ENCODE results near the gene GSTP1.

Gene GSTP1

GRCh38 chr11:67606093-67606491, 22.5 kb downstream of the GSTP1 start:
- Histone ChIP-seq H3K27ac (peak overlapping the region; percentile 2), H3K9ac (no peak overlapping the region)

GRCh38 chr11:67606492-67607295, 23.1 kb downstream of the GSTP1 start, which contains the start of gene NDUFV1:
Gene NDUFV1 (plus strand): TSS chr11:67606936. CDS start chr11:67607005, 69 bp downstream.
- TF ChIP-seq CTCF (IDR thresholded peaks at IDR 0.05) = peak; percentile 64
- Histone ChIP-seq H3K9ac (peak within 1 kb of the TSS; percentile 46), H3K4me2 (ENCODE audit: low read length) (peak within 1 kb of the TSS; percentile 86), H3K27ac (peak within 1 kb of the TSS; percentile 79), H3K9me3 (ENCODE audit: control insufficient read depth, low read length) (no peaks in the 10 kb centered on the region), H3K27me3 (ENCODE audit: control insufficient read depth, insufficient read depth, low read length) (no peaks in the 10 kb centered on the region), H2AFZ (peak within 1 kb of the TSS; percentile 89), H3K36me3 (ENCODE audit: control insufficient read depth, insufficient read depth, low read length) (no peaks in the 10 kb centered on the region), H3K4me3 (ENCODE audit: low read depth, low read length) (peak within 1 kb of the TSS; percentile 97), H3K79me2 (peaks cover 3% of the 10 kb centered on the region), H3K4me1 (peaks cover 3% of the 10 kb centered on the region)

More at GRCh38 chr11:67606093-67606491, 22.5 kb downstream of the GSTP1 start:
- Histone ChIP-seq H3K36me3 (ENCODE audit: control insufficient read depth, insufficient read depth, low read length) (no peaks in the 10 kb centered on the region), H3K79me2 (peaks cover 3% of the 10 kb centered on the region), H3K4me1 (peaks cover 3% of the 10 kb centered on the region), H3K4me3 (ENCODE audit: low read depth, low read length) (peak overlapping the region; percentile 97), H3K4me2 (ENCODE audit: low read length) (peak overlapping the region; percentile 76), H3K9me3 (ENCODE audit: control insufficient read depth, low read length) (no peaks in the 10 kb centered on the region), H3K27me3 (ENCODE audit: control insufficient read depth, insufficient read depth, low read length) (no peaks in the 10 kb centered on the region), H2AFZ (peak overlapping the region; percentile 89)
- TF ChIP-seq CTCF (IDR thresholded peaks at IDR 0.05) = no peak

GRCh38 chr11:67607507-67607906, 23.9 kb downstream of the GSTP1 start:
- no peak overlapping the region for H2AFZ ChIP-seq
- peak overlapping the region; percentile 86 for H3K4me2 ChIP-seq (ENCODE audit: low read length)
- peaks cover 3% of the 10 kb centered on the region for H3K4me1 ChIP-seq
- H3K27me3 ChIP-seq (ENCODE audit: control insufficient read depth, insufficient read depth, low read length) = no peaks in the 10 kb centered on the region
- peak overlapping the region; percentile 97 for H3K4me3 ChIP-seq (ENCODE audit: low read depth, low read length)
- peak overlapping the region; percentile 79 for H3K27ac ChIP-seq
- H3K9ac ChIP-seq = peak overlapping the region; percentile 46
- no peaks in the 10 kb centered on the region for H3K36me3 ChIP-seq (ENCODE audit: control insufficient read depth, insufficient read depth, low read length)
- H3K9me3 ChIP-seq (ENCODE audit: control insufficient read depth, low read length) = no peaks in the 10 kb centered on the region
- no peak for TF ChIP-seq CTCF (IDR thresholded peaks at IDR 0.05)
- peaks cover 3% of the 10 kb centered on the region for H3K79me2 ChIP-seq

GRCh38 chr11:67608486-67608885, 24.9 kb downstream of the GSTP1 start:
- no peak overlapping the region for H3K4me2 ChIP-seq (ENCODE audit: low read length)

More at GRCh38 chr11:67608486-67608885, 24.9 kb downstream of the GSTP1 start:
- Histone ChIP-seq H3K36me3 (ENCODE audit: control insufficient read depth, insufficient read depth, low read length) (no peaks in the 10 kb centered on the region), H3K4me3 (ENCODE audit: low read depth, low read length) (no peak overlapping the region), H3K9ac (no peak overlapping the region), H3K79me2 (peaks cover 3% of the 10 kb centered on the region), H2AFZ (no peak overlapping the region), H3K27ac (no peak overlapping the region), H3K4me1 (peaks cover 3% of the 10 kb centered on the region), H3K27me3 (ENCODE audit: control insufficient read depth, insufficient read depth, low read length) (no peaks in the 10 kb centered on the region), H3K9me3 (ENCODE audit: control insufficient read depth, low read length) (no peaks in the 10 kb centered on the region)
- TF ChIP-seq CTCF (IDR thresholded peaks at IDR 0.05) = no peak

All from parathyroid adenoma (tissue), 2 donors.